GM12891 (cell line): ENCODE measurements around the gene SLAMF7.
A peak's percentile ranks its signal among the peaks of the same experiment; 100 is the strongest.
"Not testable (repeated sequence)": the region's sequence is repeated elsewhere in the genome, so short reads cannot be mapped to it uniquely, and the experiment has no call there.

Experiments used
- DNase-seq: peaks from one replicate; pipeline ENCODE4 v3.0.0; 2011; ENCODE audit warnings: low spot score; ENCODE audit not compliant: insufficient read length
- FAIRE-seq: peaks from 2 replicates; lab custom pipeline; 2011; peaks lifted over from hg19 to GRCh38; lab: Jason Lieb, UNC
- PAX5 ChIP-seq: IDR thresholded peaks from 2 replicates; pipeline ENCODE4 v1.6.1; 2011; ENCODE audit warnings: low read length, moderate library complexity, mild to moderate bottlenecking; ENCODE audit not compliant: insufficient read depth, severe bottlenecking
- POLR2A ChIP-seq: IDR thresholded peaks from 2 replicates; pipeline ENCODE4 v1.6.1; 2011; ENCODE audit warnings: low read depth, low read length, control low read depth
- POLR2AphosphoS5 ChIP-seq: IDR thresholded peaks from 2 replicates; pipeline ENCODE4 v1.6.1; 2011; ENCODE audit warnings: low read depth, low read length, control low read depth
- POU2F2 ChIP-seq: IDR thresholded peaks from 2 replicates; pipeline ENCODE4 v1.6.1; 2011; ENCODE audit warnings: low read depth, mild to moderate bottlenecking, control low read depth, low read length, moderate library complexity
- SPI1 ChIP-seq: IDR thresholded peaks from 2 replicates; pipeline ENCODE4 v1.6.1; 2011; ENCODE audit warnings: low read depth, low read length, control low read depth
- TAF1 ChIP-seq: IDR thresholded peaks from 2 replicates; pipeline ENCODE4 v1.6.1; 2011; ENCODE audit warnings: low read depth, low read length, control low read depth

SLAMF7 gene

DNA sequence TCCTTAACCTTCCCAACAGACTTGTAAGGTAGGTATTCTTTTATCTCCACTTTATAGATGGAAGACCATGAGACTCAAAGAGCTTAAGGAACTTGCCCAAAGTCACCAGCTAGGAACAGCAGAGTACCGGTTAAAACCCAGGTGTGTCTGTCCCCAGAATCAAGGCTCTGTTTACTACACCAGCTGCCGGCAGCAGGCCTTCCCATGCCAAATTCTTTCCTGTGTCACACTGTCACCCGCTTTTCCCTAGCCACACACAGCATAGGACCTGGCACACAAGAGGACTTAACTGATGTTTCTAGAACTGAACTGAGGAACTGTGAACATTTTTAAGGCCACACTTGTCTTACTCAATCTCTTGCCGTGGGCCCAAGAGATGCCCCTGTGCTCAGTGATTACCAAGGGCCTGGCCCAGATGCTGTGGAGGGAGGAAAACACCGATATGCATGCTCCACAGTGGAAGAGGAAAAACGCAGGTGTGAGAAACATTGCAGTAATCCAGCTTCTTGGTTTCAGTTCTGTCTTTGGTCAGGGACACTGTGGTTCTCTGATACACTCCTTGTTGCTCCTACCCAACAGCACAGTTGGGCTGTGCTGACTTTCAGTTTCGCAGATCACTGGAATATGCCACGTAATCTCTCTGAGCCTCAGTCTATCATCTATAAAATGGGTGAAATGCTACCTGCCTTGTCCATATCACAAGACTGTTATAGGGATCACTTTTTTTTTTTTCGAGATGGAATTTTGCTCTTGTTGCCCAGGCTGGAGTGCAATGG, 43.1 kb downstream of the SLAMF7 start:
- FAIRE-seq (peak; percentile 90), DNase-seq (no peak)
- TF ChIP-seq PAX5 (no peak), SPI1 (peak; percentile 94), POU2F2 (peak; percentile 92)

DNA sequence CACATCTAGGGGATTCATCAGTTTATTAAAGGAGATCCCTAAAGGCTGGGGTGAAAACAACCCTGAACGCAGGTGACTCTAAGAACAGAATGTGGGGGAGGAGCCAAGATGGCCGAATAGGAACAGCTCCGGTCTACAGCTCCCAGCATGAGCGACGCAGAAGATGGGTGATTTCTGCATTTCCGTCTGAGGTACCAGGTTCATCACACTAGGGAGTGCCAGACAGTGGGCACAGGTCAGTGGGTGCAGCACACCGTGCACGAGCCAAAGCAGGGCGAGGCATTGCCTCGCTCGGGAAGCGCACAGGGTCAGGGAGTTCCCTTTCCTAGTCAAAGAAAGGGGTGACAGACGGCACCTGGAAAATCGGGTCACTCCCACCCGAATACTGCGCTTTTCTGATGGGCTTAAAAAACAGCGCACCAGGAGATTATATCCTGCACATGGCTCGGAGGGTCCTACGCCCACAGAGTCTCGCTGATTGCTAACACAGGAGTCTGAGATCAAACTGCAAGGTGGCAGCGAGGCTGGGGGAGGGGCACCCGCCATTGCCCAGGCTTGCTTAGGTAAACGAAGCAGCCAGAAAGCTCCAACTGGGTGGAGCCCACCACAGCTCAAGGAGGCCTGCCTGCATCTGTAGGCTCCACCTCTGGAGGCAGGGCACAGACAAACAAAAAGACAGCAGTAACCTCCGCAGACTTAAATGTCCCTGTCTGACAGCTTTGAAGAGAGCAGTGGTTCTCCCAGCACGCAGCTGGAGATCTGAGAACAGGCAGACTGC, 44.1 kb downstream of the SLAMF7 start:
- not testable (repeated sequence) for DNase-seq, FAIRE-seq

DNA sequence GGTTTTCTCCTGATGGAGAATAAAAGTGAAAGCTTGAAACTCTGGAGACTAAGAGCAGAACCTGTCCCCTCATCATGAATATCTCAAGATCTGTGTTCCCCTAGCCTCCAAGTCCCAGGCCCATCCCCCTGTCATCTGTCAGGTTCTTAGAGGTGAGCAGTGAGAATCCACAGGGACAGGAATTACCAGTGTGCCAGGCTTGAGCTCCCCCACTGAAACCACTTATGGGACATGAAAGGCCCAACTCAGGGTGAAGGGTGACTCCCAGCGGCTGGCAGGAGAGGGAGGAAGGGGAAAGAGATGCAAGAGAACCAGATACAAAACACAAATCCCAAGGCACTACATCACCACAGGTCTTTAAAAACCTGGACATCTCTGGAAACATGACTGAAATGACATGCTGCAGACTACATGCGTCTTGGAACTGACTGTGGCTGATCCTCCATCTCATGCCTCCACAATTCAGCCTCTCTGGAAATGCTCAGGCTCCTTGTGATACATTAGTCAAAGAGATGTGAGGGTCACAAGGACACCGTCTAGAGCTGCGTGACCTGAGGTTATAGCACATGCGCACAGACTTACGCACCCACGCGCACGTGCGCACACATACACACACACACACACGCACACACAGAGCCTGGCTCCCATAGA, 50.1 kb downstream of the SLAMF7 start:
- no peak for TF ChIP-seq POLR2AphosphoS5
- TF ChIP-seq POLR2A: no peak
- no peak for TF ChIP-seq POU2F2
- no peak for TF ChIP-seq SPI1
- TF ChIP-seq PAX5: no peak
- TF ChIP-seq TAF1: no peak
- DNase-seq: no peak
- no peak for FAIRE-seq

DNA sequence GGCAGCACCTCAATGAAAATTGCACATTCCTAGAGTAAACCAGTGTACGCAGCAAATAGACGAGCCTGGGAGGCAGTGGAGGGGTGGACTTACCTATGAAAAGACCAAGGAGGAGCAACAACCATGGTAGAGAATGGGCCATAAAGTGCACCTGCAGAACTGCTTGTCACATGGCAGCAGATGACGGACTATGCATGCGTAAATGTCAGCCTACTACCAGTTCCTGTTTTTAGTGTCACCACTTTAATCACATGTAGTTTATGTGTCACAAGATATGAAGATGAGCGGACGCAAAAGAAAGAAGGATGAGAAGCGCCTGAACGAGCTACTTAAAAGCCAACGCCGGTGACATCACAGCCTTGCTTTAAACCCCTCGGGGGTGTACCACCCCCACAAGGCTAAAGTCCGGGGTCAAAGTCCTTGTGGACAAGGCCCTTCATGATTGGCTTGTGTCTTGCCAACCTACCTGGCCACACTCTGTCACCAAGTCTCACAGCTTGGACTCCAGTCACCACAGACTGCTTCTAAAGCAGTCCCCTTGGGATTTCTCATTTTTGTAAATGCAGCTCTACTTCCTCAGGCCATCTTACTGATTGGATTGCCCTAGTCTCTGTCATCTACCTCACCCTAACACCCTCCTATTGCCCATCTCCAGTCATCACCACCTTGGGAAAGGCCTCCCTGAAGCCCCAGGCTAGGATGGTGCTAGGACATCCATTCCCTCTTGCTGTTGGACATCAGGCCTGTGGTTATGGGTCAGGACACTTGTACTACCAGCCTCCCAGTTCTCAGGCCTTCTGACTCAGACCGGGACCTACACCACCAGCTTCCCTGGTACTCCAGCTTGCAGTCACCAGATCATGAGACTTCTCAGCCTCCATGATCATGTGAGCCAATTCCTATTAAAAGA, 50.9 kb downstream of the SLAMF7 start:
- peak; percentile 98 for FAIRE-seq
- TF ChIP-seq SPI1 (peak; percentile 99), POLR2A (0 out of 2 replicates have a peak, but pooled peaks have one; percentile 24), POU2F2 (peak; percentile 93), POLR2AphosphoS5 (no peak), TAF1 (no peak), PAX5 (no peak)
- no peak for DNase-seq

DNA sequence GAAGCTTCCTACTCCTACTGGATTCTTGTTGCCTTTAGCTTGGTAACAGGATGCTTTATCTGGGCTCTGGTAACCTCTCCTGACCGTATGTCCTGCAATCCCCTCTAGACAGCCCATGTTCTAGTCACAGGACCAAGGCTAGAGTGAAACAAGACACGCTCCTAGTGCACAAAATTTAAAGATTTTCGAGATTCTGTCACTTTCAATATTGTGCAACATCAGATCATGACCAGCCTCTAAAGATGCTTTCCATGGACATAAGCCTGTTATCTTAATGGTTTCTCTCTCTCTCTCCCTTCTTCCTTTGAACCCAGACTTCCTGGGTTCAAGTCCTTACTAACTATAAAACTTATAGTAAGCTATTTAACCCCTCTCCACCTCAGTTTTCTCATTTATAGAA, 55.3 kb downstream of the SLAMF7 start:
- FAIRE-seq: no peak
- no peak for TF ChIP-seq PAX5
- no peak for TF ChIP-seq POU2F2
- no peak for TF ChIP-seq SPI1
- TF ChIP-seq POLR2AphosphoS5: no peak
- no peak for TF ChIP-seq POLR2A
- no peak for TF ChIP-seq TAF1
- no peak for DNase-seq

DNA sequence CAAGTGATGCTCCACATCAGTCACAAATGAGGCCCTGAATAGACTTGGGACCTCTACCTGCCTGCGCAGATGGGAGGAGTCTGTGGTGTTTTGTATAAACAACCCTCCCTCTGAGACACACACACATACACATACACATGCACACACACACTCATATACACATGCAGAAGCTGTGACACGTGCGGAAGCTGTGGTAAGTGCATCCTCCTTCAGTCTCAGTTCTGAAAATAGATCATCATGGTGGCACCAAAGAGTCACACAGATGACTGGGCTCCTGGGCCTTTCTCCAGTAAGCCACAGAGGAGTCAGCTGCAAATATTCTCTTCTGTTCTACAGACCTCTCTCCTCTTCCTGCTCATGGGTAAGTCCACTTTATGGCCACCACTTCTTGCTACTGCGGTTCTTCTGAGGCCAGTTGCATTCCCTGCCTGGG, 56.9 kb downstream of the SLAMF7 start, which contains the start of gene LY9:
LY9 (plus strand) TSS at position 224 of the 433 bp plus-strand sequence; CDS start at position 238, 14 bp downstream.
- no peak for TF ChIP-seq PAX5
- TF ChIP-seq POLR2A: no peak
- peak; percentile 67 for TF ChIP-seq POLR2AphosphoS5
- TF ChIP-seq SPI1: peak; percentile 42
- peak; percentile 97 for TF ChIP-seq POU2F2
- TF ChIP-seq TAF1: peak; percentile 47; the same call in 1 of the 2 replicates
- peak; percentile 100 for FAIRE-seq

DNA sequence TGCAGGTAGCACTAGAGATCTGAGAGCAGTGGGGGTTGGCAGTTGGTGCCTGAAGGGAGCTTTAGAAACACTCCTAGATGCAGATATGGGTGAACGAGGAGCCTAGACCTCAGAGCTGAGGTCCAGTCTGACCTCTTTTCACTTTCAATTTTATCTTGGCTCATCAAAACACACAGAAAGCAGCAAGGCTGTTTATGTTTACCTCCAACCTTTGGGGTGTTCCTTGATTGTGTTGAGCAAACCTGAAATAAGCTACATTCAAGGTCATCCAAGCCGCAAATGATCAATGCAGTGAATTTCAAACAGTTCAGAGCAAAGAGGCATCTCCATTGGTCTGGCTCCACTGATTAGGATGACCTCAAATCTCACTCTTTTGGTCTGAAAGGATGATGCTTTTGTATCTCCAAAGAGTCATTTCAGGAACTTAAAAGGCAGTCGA, 58.2 kb downstream of the SLAMF7 start:
- FAIRE-seq (peak; percentile 85), DNase-seq (no peak)
- TF ChIP-seq POU2F2: no peak
- TF ChIP-seq PAX5: no peak
- no peak for TF ChIP-seq SPI1
- no peak for TF ChIP-seq POLR2A
- no peak for TF ChIP-seq POLR2AphosphoS5
- no peak for TF ChIP-seq TAF1

More for the DNA sequence above, 56.9 kb downstream of the SLAMF7 start, which contains the start of gene LY9:
- DNase-seq: peak; percentile 43

DNA sequence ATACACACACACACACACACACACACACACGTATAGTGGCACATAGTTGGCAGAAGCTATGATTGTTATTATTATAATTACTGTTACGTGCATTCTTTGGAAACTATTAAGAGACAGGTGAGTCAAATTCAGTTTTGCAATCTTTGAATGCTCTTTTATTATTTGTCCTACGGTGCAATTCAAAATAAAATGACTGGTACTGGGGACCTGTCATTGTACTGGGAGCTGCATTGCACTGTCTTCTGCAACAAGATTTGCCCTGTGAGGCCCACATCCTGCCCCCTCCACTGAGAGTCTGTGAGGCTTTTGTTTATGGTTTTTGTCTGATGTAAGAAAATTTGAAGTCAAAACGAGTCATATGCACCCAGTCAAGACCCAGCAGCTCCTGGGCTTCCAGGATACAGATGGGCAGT, 58.8 kb downstream of the SLAMF7 start:
- DNase-seq (no peak), FAIRE-seq (peak; percentile 71)

More for the DNA sequence above, 58.8 kb downstream of the SLAMF7 start:
- no peak for TF ChIP-seq POLR2AphosphoS5
